Activated naive CD4-positive, alpha-beta T cell treated with anti-CD3 and anti-CD28 coated beads for 36 hours (primary cell): Measurements from ENCODE around the gene SORT1. TPM values are rescaled to one million over a fixed set of nuclear protein-coding genes. Genes with fewer than 3 reads are reported as not detected.
"Not testable (repeated sequence)": the region's sequence is repeated elsewhere in the genome, so short reads cannot be mapped to it uniquely, and the experiment has no call there.

ENCODE experiments used
- CTCF ChIA-PET: fragments of 350-600 bp; sonication (Branson Sonifier 250); formaldehyde crosslinking; loops from one replicate; lab custom pipeline; 2021; ENCODE audit warnings: antibody characterized with exemption; lab: Charles Lee
- DNase-seq: peaks from one replicate; pipeline ENCODE4 v3.0.0-alpha.2; 2020
- H3K27ac Mint-ChIP-seq: one replicate; pipeline ENCODE4 v1.8.0; 2021; ENCODE audit warnings: mild to moderate bottlenecking, mixed read lengths
- H3K27me3 Mint-ChIP-seq: one replicate; pipeline ENCODE4 v1.8.0; 2021; ENCODE audit warnings: low read depth, mixed read lengths
- H3K36me3 Mint-ChIP-seq: one replicate; pipeline ENCODE4 v1.8.0; 2021; ENCODE audit warnings: low read depth, mixed read lengths
- H3K4me1 Mint-ChIP-seq: one replicate; pipeline ENCODE4 v1.8.0; 2021; ENCODE audit warnings: low read depth, mixed read lengths
- H3K4me3 Mint-ChIP-seq: one replicate; pipeline ENCODE4 v1.8.0; 2021; ENCODE audit warnings: mild to moderate bottlenecking, moderate library complexity, mixed read lengths
- H3K9me3 Mint-ChIP-seq: one replicate; pipeline ENCODE4 v1.8.0; 2021; ENCODE audit warnings: mixed read lengths
- intact Hi-C: fragments of 100-400 bp; cut with micrococcal nuclease; formaldehyde crosslinking; loops from one replicate; pipeline ENCODE4 v1.15.1; 2023
- total RNA-seq, 2 experiments: library from RNA; stranded (reverse); gene quantifications; one replicate each; pipeline ENCODE4 v1.2.3, GENCODE V29; 2021

The SORT1 gene
- total RNA-seq, 2 experiments from 2014 or later, result 0.32 to 0.33 TPM

- H3K4me3 Mint-ChIP-seq, result no peak overlapping the region
- no peak for DNase-seq
- H3K27ac Mint-ChIP-seq, result no peak overlapping the region
- H3K27me3 Mint-ChIP-seq, result peaks cover 47% of the 10 kb centered on the region
- H3K36me3 Mint-ChIP-seq, result no peaks in the 10 kb centered on the region
- no peaks in the 10 kb centered on the region for H3K9me3 Mint-ChIP-seq
- peaks cover 12% of the 10 kb centered on the region for H3K4me1 Mint-ChIP-seq
- intact Hi-C loops, result no loop called here
- CTCF ChIA-PET, result interaction anchor here (0.6 to 7.8 kb wide), 7 partner anchors 9 to 531 kb away, joined by 3 to 126 read pairs (median 3); partner anchors contain the start of gene PSRC1
Measured at GRCh38 chr1:109395602-109396512, 1.9 kb downstream of the SORT1 start.

GRCh38 chr1:109395282-109395599 lies 2.5 kb downstream of the SORT1 start:
- H3K36me3 Mint-ChIP-seq, H3K4me3 Mint-ChIP-seq, DNase-seq, H3K9me3 Mint-ChIP-seq, H3K27ac Mint-ChIP-seq, intact Hi-C loops: not testable (repeated sequence)
- H3K4me1 Mint-ChIP-seq, result peaks cover 12% of the 10 kb centered on the region
- H3K27me3 Mint-ChIP-seq, result peaks cover 47% of the 10 kb centered on the region
- CTCF ChIA-PET, result interaction anchor here (1.5 to 7.8 kb wide), 2 partner anchors 116 to 141 kb away, joined by 5 to 126 read pairs; partner anchors contain the start of gene PSRC1

GRCh38 chr1:109394591-109395281 lies 3.0 kb downstream of the SORT1 start:
- Mint-ChIP-seq H3K27me3 (peaks cover 51% of the 10 kb centered on the region), H3K4me1 (peaks cover 12% of the 10 kb centered on the region), H3K27ac (no peak overlapping the region), H3K36me3 (no peaks in the 10 kb centered on the region), H3K4me3 (no peak overlapping the region), H3K9me3 (no peaks in the 10 kb centered on the region)
- DNase-seq, result no peak
- CTCF ChIA-PET, result interaction anchor here (0.7 to 7.8 kb wide), 2 partner anchors 78 to 115 kb away, joined by 3 to 126 read pairs; partner anchors contain the start of gene PSRC1
- intact Hi-C loops, result no loop called here

- Mint-ChIP-seq H3K4me1 (peaks cover 12% of the 10 kb centered on the region), H3K36me3 (no peaks in the 10 kb centered on the region), H3K9me3 (no peaks in the 10 kb centered on the region), H3K4me3 (no peak overlapping the region), H3K27ac (no peak overlapping the region), H3K27me3 (peaks cover 57% of the 10 kb centered on the region)
- no peak for DNase-seq
- CTCF ChIA-PET, result interaction anchor here (0.6 to 1.0 kb wide), 3 partner anchors 77 to 187 kb away, joined by 3 to 4 read pairs (median 3); no protein-coding TSS in a partner anchor
- intact Hi-C loops, result no loop called here
Measured at GRCh38 chr1:109393617-109394233, 4.0 kb downstream of the SORT1 start.

- H3K27ac Mint-ChIP-seq, result no peak overlapping the region
- no peak for DNase-seq
- CTCF ChIA-PET, result interaction anchor here (1.0 to 1.2 kb wide), 2 partner anchors 9 to 116 kb away, joined by 3 to 5 read pairs; no protein-coding TSS in a partner anchor
Measured at GRCh38 chr1:109392788-109393616, 4.7 kb downstream of the SORT1 start.

GRCh38 chr1:109392037-109392787 lies 5.5 kb downstream of the SORT1 start:
- no peaks in the 10 kb centered on the region for H3K36me3 Mint-ChIP-seq
- CTCF ChIA-PET, result interaction anchor here (0.9 to 2.3 kb wide), 3 partner anchors 8 to 141 kb away, joined by 3 to 12 read pairs (median 5); no protein-coding TSS in a partner anchor
- no peak overlapping the region for H3K4me3 Mint-ChIP-seq
- intact Hi-C loops, result no loop called here
- DNase-seq, result no peak
- peaks cover 61% of the 10 kb centered on the region for H3K27me3 Mint-ChIP-seq
- peaks cover 12% of the 10 kb centered on the region for H3K4me1 Mint-ChIP-seq
- H3K27ac Mint-ChIP-seq, result no peak overlapping the region
- H3K9me3 Mint-ChIP-seq, result no peaks in the 10 kb centered on the region

More at GRCh38 chr1:109392788-109393616, 4.7 kb downstream of the SORT1 start:
- Mint-ChIP-seq H3K9me3 (no peaks in the 10 kb centered on the region), H3K36me3 (no peaks in the 10 kb centered on the region), H3K4me3 (no peak overlapping the region), H3K4me1 (peaks cover 12% of the 10 kb centered on the region), H3K27me3 (peaks cover 60% of the 10 kb centered on the region)
- intact Hi-C loops, result no loop called here

GRCh38 chr1:109391626-109392025 lies 6.1 kb downstream of the SORT1 start:
- Mint-ChIP-seq H3K36me3 (no peaks in the 10 kb centered on the region), H3K27me3 (peaks cover 56% of the 10 kb centered on the region), H3K4me1 (peaks cover 6% of the 10 kb centered on the region), H3K9me3 (no peaks in the 10 kb centered on the region), H3K4me3 (no peak overlapping the region), H3K27ac (no peak overlapping the region)
- no peak for DNase-seq
- intact Hi-C loops, result no loop called here
- CTCF ChIA-PET, result interaction anchor here (0.9 to 2.3 kb wide), 3 partner anchors 8 to 142 kb away, joined by 3 to 12 read pairs (median 5); no protein-coding TSS in a partner anchor

GRCh38 chr1:109391157-109391556 lies 6.6 kb downstream of the SORT1 start:
- Mint-ChIP-seq H3K4me1 (peaks cover 4% of the 10 kb centered on the region), H3K36me3 (no peaks in the 10 kb centered on the region), H3K27ac (no peak overlapping the region), H3K9me3 (no peaks in the 10 kb centered on the region), H3K27me3 (peaks cover 51% of the 10 kb centered on the region), H3K4me3 (no peak overlapping the region)
- no peak for DNase-seq
- CTCF ChIA-PET, result interaction anchor here (0.9 to 2.3 kb wide), 2 partner anchors 9 to 142 kb away, joined by 3 to 12 read pairs; no protein-coding TSS in a partner anchor
- intact Hi-C loops, result no loop called here

- no peak overlapping the region for H3K4me3 Mint-ChIP-seq
- CTCF ChIA-PET, result interaction anchor here (1.1 to 2.3 kb wide), 2 partner anchors 10 to 142 kb away, joined by 3 to 12 read pairs; no protein-coding TSS in a partner anchor
- DNase-seq, result no peak
- H3K9me3 Mint-ChIP-seq, result no peaks in the 10 kb centered on the region
- H3K36me3 Mint-ChIP-seq, result no peaks in the 10 kb centered on the region
- H3K27me3 Mint-ChIP-seq, result peaks cover 39% of the 10 kb centered on the region
- intact Hi-C loops, result no loop called here
- H3K4me1 Mint-ChIP-seq, result peaks cover 4% of the 10 kb centered on the region
- H3K27ac Mint-ChIP-seq, result no peak overlapping the region
Measured at GRCh38 chr1:109389638-109390341, 7.9 kb downstream of the SORT1 start.

- no peaks in the 10 kb centered on the region for H3K9me3 Mint-ChIP-seq
- no peak overlapping the region for H3K4me3 Mint-ChIP-seq
- H3K4me1 Mint-ChIP-seq, result peaks cover 4% of the 10 kb centered on the region
- peaks cover 33% of the 10 kb centered on the region for H3K27me3 Mint-ChIP-seq
- no peak overlapping the region for H3K27ac Mint-ChIP-seq
- intact Hi-C loops, result no loop called here
- no peaks in the 10 kb centered on the region for H3K36me3 Mint-ChIP-seq
- DNase-seq, result no peak
- CTCF ChIA-PET, result interaction anchor here (1.1 to 4.7 kb wide), 2 partner anchors 10 to 143 kb away, joined by 3 to 14 read pairs; no protein-coding TSS in a partner anchor
Measured at GRCh38 chr1:109388884-109389637, 8.7 kb downstream of the SORT1 start.
